HCT116 (cell line): ENCODE data around the gene DNMT3A. TPM values are rescaled to one million over a fixed set of nuclear protein-coding genes. Genes with fewer than 3 reads are reported as not detected.

Experiments
- ATAC-seq: fragments of 200-7000 bp; cut with Tn5 transposase; 2 replicates; pipeline ENCODE4 v1.9.1; 2020; ENCODE audit warnings: mild to moderate bottlenecking, moderate library complexity
- BruUV-seq: library from RNA; stranded (reverse); fragments of 400-500 nt; replicated peaks from 2 replicates; lab custom pipeline; 2021; lab: Mats Ljungman, UMichigan
- CTCF ChIA-PET: fragments of 300-600 bp; sonication (Branson Sonifier 250); formaldehyde crosslinking; loops from one replicate; lab custom pipeline; 2021; ENCODE audit warnings: antibody characterized with exemption; lab: Charles Lee
- POLR2A ChIA-PET: fragments of 300-600, 350-600 bp; sonication (Branson Sonifier 250); formaldehyde crosslinking; loops from one replicate; lab custom pipeline; 2021; ENCODE audit warnings: antibody characterized with exemption; lab: Charles Lee
- RAD21 ChIA-PET, 2 experiments: fragments of 300-600 bp; sonication (Branson Sonifier 250); formaldehyde crosslinking; loops; one replicate each; lab custom pipeline; 2023; ENCODE audit warnings: low total read pairs in 2 of 2; ENCODE audit not compliant: uncharacterized antibody in 2 of 2, unreplicated experiment in 2 of 2, low non-redundant PET in 1 of 2; lab: Charles Lee
- DNase-seq: peaks from one replicate; pipeline ENCODE4 v3.0.0-alpha.2; 2010; ENCODE audit warnings: low read depth, low spot score
- H2AFZ ChIP-seq: fragments of 200-600 bp; shearing (Covaris generic), sonication (generic); 2 replicates; pipeline ENCODE4 v1.6.1; 2017; ENCODE audit warnings: low read depth, mixed run types, mixed read lengths, antibody characterized with exemption, low read length; ENCODE audit not compliant: poor library complexity, severe bottlenecking
- H3K27ac ChIP-seq: 2 replicates; pipeline ENCODE4 v1.5.1; 2012; ENCODE audit warnings: low read depth, low read length
- H3K27me3 ChIP-seq: fragments of 200-600 bp; sonication (generic); 2 replicates; pipeline ENCODE4 v1.6.1; 2016; ENCODE audit warnings: mixed run types, low read length, mixed read lengths; ENCODE audit not compliant: insufficient read depth
- H3K36me3 ChIP-seq, 2 experiments: fragments of 200-500 bp in 1 of 2; fragments of 200-600 bp in 1 of 2; sonication (Bioruptor generic) in 1 of 2; sonication (generic) in 1 of 2; 2 replicates each; pipeline versions ENCODE4 v1.5.1 to v1.6.1; 2014 to 2016; ENCODE audit warnings: low read length in 2 of 2, inconsistent platforms in 1 of 2, mixed read lengths in 1 of 2, mixed run types in 1 of 2; ENCODE audit not compliant: insufficient read depth in 2 of 2, control insufficient read depth in 1 of 2
- H3K4me1 ChIP-seq, 2 experiments: fragments of 200-600 bp in 1 of 2; sonication (generic) in 1 of 2; 2 replicates each; pipeline versions ENCODE4 v1.5.1 to v1.6.1; 2012 to 2017; ENCODE audit warnings: low read length in 2 of 2, inconsistent platforms in 1 of 2, mild to moderate bottlenecking in 1 of 2, mixed read lengths in 1 of 2, mixed run types in 1 of 2, moderate library complexity in 1 of 2; ENCODE audit not compliant: insufficient read depth in 2 of 2, control insufficient read depth in 1 of 2
- H3K4me2 ChIP-seq: fragments of 200-600 bp; sonication (generic); 2 replicates; pipeline ENCODE4 v1.6.1; 2017; ENCODE audit warnings: mixed run types, low read length, mixed read lengths
- H3K4me3 ChIP-seq, 2 experiments: fragments of 200-600 bp in 1 of 2; sonication (generic) in 1 of 2; replicated peaks in 1 of 2; 2 replicates each; pipeline ENCODE4 v1.5.1; 2011 to 2016; ENCODE audit warnings: low read length in 2 of 2, control low read depth in 1 of 2, low read depth in 1 of 2, mild to moderate bottlenecking in 1 of 2, mixed read lengths in 1 of 2, mixed run types in 1 of 2
- H3K79me2 ChIP-seq: fragments of 200-600 bp; sonication (generic); 2 replicates; pipeline ENCODE4 v1.6.1; 2017; ENCODE audit warnings: mild to moderate bottlenecking, mixed run types, low read length, moderate library complexity, mixed read lengths; ENCODE audit not compliant: insufficient read depth
- H3K9ac ChIP-seq: fragments of 200-600 bp; sonication (generic); 2 replicates; pipeline ENCODE4 v1.6.1; 2016; ENCODE audit warnings: low read length, mixed read lengths
- H3K9me2 ChIP-seq: fragments of 200-600 bp; sonication (generic), shearing (Covaris generic); 2 replicates; pipeline ENCODE4 v1.6.1; 2017; ENCODE audit warnings: mixed run types, mild to moderate bottlenecking, moderate library complexity; ENCODE audit not compliant: insufficient read depth
- H3K9me3 ChIP-seq, 2 experiments: fragments of 200-500 bp in 1 of 2; fragments of 200-600 bp in 1 of 2; sonication (Bioruptor generic) in 1 of 2; sonication (generic) in 1 of 2; 2 replicates each; pipeline ENCODE4 v1.6.1; 2014 to 2017; ENCODE audit warnings: low read length in 2 of 2, mixed read lengths in 2 of 2, inconsistent platforms in 1 of 2, low read depth in 1 of 2, mild to moderate bottlenecking in 1 of 2, mixed run types in 1 of 2, moderate library complexity in 1 of 2; ENCODE audit not compliant: control insufficient read depth in 1 of 2, insufficient read depth in 1 of 2
- H4K20me1 ChIP-seq: fragments of 200-600 bp; sonication (generic), shearing (Covaris generic); 2 replicates; pipeline ENCODE4 v1.6.1; 2017; ENCODE audit warnings: mixed run types, mild to moderate bottlenecking, moderate library complexity; ENCODE audit not compliant: insufficient read depth
- EZH2phosphoT487 ChIP-seq: fragments of 200-600 bp; IDR thresholded peaks from 2 replicates; pipeline ENCODE4 v1.6.1; 2018; ENCODE audit warnings: antibody characterized with exemption, borderline replicate concordance
- POLR2A ChIP-seq: IDR thresholded peaks from 2 replicates; pipeline ENCODE4 v1.7.0; 2011; ENCODE audit warnings: borderline replicate concordance; ENCODE audit not compliant: insufficient read depth, insufficient read length; ENCODE audit errors: extremely low read depth
- RAD21 ChIP-seq: IDR thresholded peaks from 2 replicates; pipeline ENCODE4 v1.6.1; 2012; ENCODE audit warnings: low read depth, mild to moderate bottlenecking
- SIN3A ChIP-seq: IDR thresholded peaks from 2 replicates; pipeline ENCODE4 v1.6.1; 2012; ENCODE audit warnings: low read depth
- SRF ChIP-seq: IDR thresholded peaks from 2 replicates; pipeline ENCODE4 v1.6.1; 2012; ENCODE audit warnings: low read depth
- TCF7L2 ChIP-seq: IDR thresholded peaks from 2 replicates; pipeline ENCODE4 v1.7.0; 2011; ENCODE audit warnings: borderline replicate concordance, inconsistent platforms; ENCODE audit not compliant: insufficient read depth, insufficient read length; ENCODE audit errors: extremely low read depth
- YY1 ChIP-seq: IDR thresholded peaks from 2 replicates; pipeline ENCODE4 v1.6.1; 2011; ENCODE audit warnings: low read length, low read depth, moderate library complexity, mild to moderate bottlenecking; ENCODE audit not compliant: insufficient replicate concordance; ENCODE audit errors: extremely low read depth
- ZFX ChIP-seq: fragments of 450-650 bp; IDR thresholded peaks from 2 replicates; pipeline ENCODE4 v1.6.1; 2017
- ZNF274 ChIP-seq: fragments of 200-500 bp; sonication (Bioruptor generic); IDR thresholded peaks from 2 replicates; pipeline ENCODE4 v1.6.1; 2014; ENCODE audit warnings: mild to moderate bottlenecking, low read depth, low read length, inconsistent platforms
- intact Hi-C: fragments of 100-400 bp; cut with micrococcal nuclease; formaldehyde crosslinking; loops from 2 replicates; pipeline ENCODE4 v1.10.0; 2022
- total RNA-seq: library from RNA; stranded (reverse); gene quantifications from one replicate; pipeline ENCODE4 v1.2.1, GENCODE V29; 2021; ENCODE audit not compliant: unreplicated experiment
- TF ChIP-seq, protein P1 (sequence below): IDR thresholded peaks from 2 replicates; pipeline ENCODE4 v1.6.1; 2011; ENCODE audit warnings: mild to moderate bottlenecking, low read length, moderate library complexity; ENCODE audit not compliant: insufficient replicate concordance; ENCODE audit errors: extremely low read depth
- TF ChIP-seq, protein P2 (sequence below): IDR thresholded peaks from 2 replicates; pipeline ENCODE4 v1.6.1; 2012
- TF ChIP-seq, protein P3 (sequence below): IDR thresholded peaks from 2 replicates; pipeline ENCODE4 v1.6.1; 2012
- TF ChIP-seq, protein P4 (sequence below), 3 experiments: fragments of 200-600 bp in 1 of 3; sonication (generic) in 1 of 3; IDR thresholded peaks in 2 of 3; conservative IDR thresholded peaks in 1 of 3; 2 replicates each; pipeline ENCODE4 v1.5.1; 2012 to 2017; ENCODE audit warnings: low read depth in 2 of 3, low read length in 2 of 3, antibody characterized with exemption in 1 of 3, borderline replicate concordance in 1 of 3, control low read depth in 1 of 3, mild to moderate bottlenecking in 1 of 3, mixed read lengths in 1 of 3, mixed run types in 1 of 3, moderate library complexity in 1 of 3; ENCODE audit not compliant: insufficient read depth in 1 of 3

The DNMT3A gene
- total RNA-seq, 1 experiment from 2014 or later = 14.3 TPM

DNA sequence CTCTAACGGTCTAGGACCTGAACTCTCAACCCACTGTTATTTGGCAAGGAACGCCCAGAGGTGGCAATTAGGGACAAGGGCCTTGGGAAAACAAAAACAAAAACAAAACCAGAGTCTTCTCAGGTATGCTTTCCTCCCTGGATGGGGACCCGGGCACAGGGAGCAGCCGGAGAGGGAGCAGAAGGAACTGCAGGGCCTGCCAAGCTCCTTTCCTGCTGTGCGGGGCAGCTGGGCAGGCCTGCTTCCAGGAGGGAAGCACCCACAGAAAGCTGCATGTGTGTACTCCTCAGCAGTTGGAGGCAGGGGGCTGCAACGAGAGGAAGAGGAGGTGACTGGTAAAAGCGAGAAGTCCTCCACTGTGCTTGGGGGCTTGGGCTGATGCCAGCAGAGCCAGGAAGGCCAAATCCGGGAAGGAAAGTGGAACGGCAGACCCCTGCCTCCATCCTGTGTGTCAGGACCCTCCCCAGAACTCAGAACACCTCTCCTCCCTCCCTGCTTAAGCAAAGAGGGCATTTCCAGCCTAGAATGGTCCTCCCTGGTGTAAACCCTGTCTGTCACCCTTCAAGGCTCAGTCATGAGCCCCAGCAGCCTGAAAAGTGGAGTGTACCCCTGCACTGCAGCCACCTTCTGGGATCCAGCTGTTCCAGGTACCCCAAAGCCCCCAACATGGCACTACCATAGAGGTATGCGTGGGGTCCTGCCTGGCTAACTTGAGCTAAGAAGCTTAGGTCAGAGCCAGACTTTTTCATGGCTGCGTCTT lies 56.3 kb downstream of the DNMT3A start:
- Histone ChIP-seq H3K4me3 (no peak overlapping the region), H4K20me1 (no peaks in the 10 kb centered on the region), H3K27me3 (no peaks in the 10 kb centered on the region), H3K4me2 (no peak overlapping the region), H3K79me2 (no peaks in the 10 kb centered on the region), H3K9me2 (no peaks in the 10 kb centered on the region), H3K9me3 (no peaks in the 10 kb centered on the region), H3K27ac (no peak overlapping the region), H2AFZ (no peak overlapping the region), H3K36me3 (no peaks in the 10 kb centered on the region), H3K4me1 (no peaks in the 10 kb centered on the region), H3K9ac (no peak overlapping the region)
- DNase-seq = no peak
- CTCF ChIA-PET = no interaction called here
- no peak for ATAC-seq
- intact Hi-C loops = no loop called here
- no TSS peak for BruUV-seq
- POLR2A ChIA-PET = no interaction called here
- TF ChIP-seq YY1 (no peak), ZFX (no peak), SIN3A (no peak), TCF7L2 (no peak), EZH2phosphoT487 (no peak), ZNF274 (no peak), SRF (no peak), RAD21 (no peak), POLR2A (no peak)
- TF ChIP-seq, protein P1, sequence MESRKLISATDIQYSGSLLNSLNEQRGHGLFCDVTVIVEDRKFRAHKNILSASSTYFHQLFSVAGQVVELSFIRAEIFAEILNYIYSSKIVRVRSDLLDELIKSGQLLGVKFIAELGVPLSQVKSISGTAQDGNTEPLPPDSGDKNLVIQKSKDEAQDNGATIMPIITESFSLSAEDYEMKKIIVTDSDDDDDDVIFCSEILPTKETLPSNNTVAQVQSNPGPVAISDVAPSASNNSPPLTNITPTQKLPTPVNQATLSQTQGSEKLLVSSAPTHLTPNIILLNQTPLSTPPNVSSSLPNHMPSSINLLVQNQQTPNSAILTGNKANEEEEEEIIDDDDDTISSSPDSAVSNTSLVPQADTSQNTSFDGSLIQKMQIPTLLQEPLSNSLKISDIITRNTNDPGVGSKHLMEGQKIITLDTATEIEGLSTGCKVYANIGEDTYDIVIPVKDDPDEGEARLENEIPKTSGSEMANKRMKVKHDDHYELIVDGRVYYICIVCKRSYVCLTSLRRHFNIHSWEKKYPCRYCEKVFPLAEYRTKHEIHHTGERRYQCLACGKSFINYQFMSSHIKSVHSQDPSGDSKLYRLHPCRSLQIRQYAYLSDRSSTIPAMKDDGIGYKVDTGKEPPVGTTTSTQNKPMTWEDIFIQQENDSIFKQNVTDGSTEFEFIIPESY = no peak
- TF ChIP-seq, protein P2, sequence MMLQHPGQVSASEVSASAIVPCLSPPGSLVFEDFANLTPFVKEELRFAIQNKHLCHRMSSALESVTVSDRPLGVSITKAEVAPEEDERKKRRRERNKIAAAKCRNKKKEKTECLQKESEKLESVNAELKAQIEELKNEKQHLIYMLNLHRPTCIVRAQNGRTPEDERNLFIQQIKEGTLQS = no peak
- TF ChIP-seq, protein P3, sequence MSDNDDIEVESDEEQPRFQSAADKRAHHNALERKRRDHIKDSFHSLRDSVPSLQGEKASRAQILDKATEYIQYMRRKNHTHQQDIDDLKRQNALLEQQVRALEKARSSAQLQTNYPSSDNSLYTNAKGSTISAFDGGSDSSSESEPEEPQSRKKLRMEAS = no peak
- TF ChIP-seq, protein P4, sequence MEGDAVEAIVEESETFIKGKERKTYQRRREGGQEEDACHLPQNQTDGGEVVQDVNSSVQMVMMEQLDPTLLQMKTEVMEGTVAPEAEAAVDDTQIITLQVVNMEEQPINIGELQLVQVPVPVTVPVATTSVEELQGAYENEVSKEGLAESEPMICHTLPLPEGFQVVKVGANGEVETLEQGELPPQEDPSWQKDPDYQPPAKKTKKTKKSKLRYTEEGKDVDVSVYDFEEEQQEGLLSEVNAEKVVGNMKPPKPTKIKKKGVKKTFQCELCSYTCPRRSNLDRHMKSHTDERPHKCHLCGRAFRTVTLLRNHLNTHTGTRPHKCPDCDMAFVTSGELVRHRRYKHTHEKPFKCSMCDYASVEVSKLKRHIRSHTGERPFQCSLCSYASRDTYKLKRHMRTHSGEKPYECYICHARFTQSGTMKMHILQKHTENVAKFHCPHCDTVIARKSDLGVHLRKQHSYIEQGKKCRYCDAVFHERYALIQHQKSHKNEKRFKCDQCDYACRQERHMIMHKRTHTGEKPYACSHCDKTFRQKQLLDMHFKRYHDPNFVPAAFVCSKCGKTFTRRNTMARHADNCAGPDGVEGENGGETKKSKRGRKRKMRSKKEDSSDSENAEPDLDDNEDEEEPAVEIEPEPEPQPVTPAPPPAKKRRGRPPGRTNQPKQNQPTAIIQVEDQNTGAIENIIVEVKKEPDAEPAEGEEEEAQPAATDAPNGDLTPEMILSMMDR (IDR thresholded peaks at IDR 0.05 in 2 of 3, conservative IDR thresholded peaks at IDR 0.05 in 1 of 3; ENCODE audit: borderline replicate concordance in 1 of 3, insufficient read depth in 1 of 3, low read depth in 2 of 3, low read length in 2 of 3) = no peak
- RAD21 ChIA-PET = no interaction called here
